Prostate gland (tissue), 2 donors: ENCODE measurements around the gene MED1. TPM values are rescaled to one million over a fixed set of nuclear protein-coding genes. Genes with fewer than 3 reads are reported as not detected.
A peak's percentile ranks its signal among the peaks of the same experiment; 100 is the strongest.

Experiments used
- DNase-seq: peaks from one replicate; pipeline ENCODE4 v3.0.0-alpha.2; 2019; ENCODE audit warnings: low spot score
- H3K27ac ChIP-seq, 2 donors: fragments of 200-600 bp; sonication (generic); 2 replicates each; pipeline ENCODE4 v1.5.1; 2017 to 2019
- H3K27me3 ChIP-seq: fragments of 200-600 bp; sonication (generic); replicated peaks from 2 replicates; pipeline ENCODE4 v1.5.1; 2019; ENCODE audit not compliant: insufficient read depth
- H3K36me3 ChIP-seq, 2 donors: fragments of 200-600 bp; sonication (generic); 1 replicate in 1 of 2; 2 replicates in 1 of 2; pipeline versions ENCODE4 v1.5.1 to v1.8.1; 2017 to 2019
- H3K4me1 ChIP-seq: fragments of 200-600 bp; sonication (generic); replicated peaks from 2 replicates; pipeline ENCODE4 v1.5.1; 2019
- H3K4me3 ChIP-seq, 2 donors: fragments of 200-600 bp; sonication (generic); 2 replicates each; pipeline ENCODE4 v1.5.1; 2017 to 2019
- H3K9me3 ChIP-seq: fragments of 200-600 bp; sonication (generic); 2 replicates; pipeline ENCODE4 v1.5.1; 2017
- POLR2A ChIP-seq: fragments of 450-650 bp; IDR thresholded peaks from one replicate; pipeline ENCODE4 v1.6.1; 2016; ENCODE audit warnings: antibody characterized with exemption, mild to moderate bottlenecking
- POLR2AphosphoS5 ChIP-seq: sonication (generic); formaldehyde crosslinking; IDR thresholded peaks from one replicate; pipeline ENCODE4 v1.6.1; 2017; ENCODE audit warnings: antibody characterized with exemption
- WGBS: methylation state at CpG from one replicate; pipeline ENCODE4 v1.1.5; 2018; 5-methylcytosine and 5-hydroxymethylcytosine counted together
- intact Hi-C: fragments of 100-400 bp; cut with DNase I; formaldehyde crosslinking; loops from one replicate; pipeline ENCODE4 v1.14.2; 2022
- total RNA-seq, 2 donors: library from RNA; depleted of rRNA; stranded (reverse); fragments of >200 nt; gene quantifications; one replicate each; pipeline ENCODE4 v1.1.0, GENCODE V29; 2016
- TF ChIP-seq, protein P1 (sequence below), 4 experiments: fragments of 200-600 bp in 2 of 4; fragments of 450-650 bp in 2 of 4; sonication (generic) in 2 of 4; IDR thresholded peaks; 1 replicate in 3 of 4; 2 replicates in 1 of 4; pipeline ENCODE4 v1.5.1; 2016 to 2019; ENCODE audit warnings: antibody characterized with exemption in 4 of 4, mild to moderate bottlenecking in 2 of 4, moderate library complexity in 2 of 4

MED1 gene
- total RNA-seq, 2 donors from 2014 or later, result 22.9 to 39.7 TPM

DNA sequence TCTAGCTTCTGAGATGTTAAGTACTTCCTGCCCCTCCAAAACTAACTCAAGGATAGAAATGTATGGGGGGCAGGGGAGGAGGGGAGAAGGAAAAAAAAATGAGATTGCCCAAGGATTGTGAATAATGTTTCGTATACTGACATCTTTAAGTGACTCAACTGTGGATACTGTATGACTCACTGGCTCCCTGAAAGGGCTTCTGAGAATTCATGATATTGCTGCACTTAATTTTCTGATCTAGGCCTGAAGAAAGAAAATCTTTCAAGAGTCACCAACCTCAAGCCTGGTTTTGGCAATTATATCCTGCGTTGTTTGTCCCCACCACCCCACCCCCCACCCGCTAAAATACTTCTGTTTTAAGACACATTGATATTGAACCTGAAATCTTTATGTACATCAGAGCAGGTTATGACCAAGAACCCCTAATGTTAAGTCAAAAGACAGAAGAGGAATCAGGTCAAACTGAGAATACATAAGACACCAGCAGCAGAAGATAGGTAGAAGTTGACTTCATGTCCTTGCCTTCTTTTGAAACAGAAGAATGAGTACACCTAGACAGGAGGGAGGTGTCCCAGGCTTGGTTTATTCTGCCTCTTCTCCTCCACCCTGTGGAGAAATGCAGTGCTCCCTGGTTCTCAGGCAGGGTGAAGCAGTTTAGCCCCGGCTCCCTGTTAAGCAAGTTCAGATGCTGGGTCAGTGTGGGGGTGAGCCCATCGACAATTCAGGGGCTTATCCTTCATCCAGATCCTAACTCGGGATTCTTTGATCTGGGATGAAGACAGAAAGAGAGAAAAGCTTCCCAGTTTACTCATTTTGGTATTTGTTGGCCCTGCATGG, 46.3 kb downstream of the MED1 start:
- TF ChIP-seq, protein P1, sequence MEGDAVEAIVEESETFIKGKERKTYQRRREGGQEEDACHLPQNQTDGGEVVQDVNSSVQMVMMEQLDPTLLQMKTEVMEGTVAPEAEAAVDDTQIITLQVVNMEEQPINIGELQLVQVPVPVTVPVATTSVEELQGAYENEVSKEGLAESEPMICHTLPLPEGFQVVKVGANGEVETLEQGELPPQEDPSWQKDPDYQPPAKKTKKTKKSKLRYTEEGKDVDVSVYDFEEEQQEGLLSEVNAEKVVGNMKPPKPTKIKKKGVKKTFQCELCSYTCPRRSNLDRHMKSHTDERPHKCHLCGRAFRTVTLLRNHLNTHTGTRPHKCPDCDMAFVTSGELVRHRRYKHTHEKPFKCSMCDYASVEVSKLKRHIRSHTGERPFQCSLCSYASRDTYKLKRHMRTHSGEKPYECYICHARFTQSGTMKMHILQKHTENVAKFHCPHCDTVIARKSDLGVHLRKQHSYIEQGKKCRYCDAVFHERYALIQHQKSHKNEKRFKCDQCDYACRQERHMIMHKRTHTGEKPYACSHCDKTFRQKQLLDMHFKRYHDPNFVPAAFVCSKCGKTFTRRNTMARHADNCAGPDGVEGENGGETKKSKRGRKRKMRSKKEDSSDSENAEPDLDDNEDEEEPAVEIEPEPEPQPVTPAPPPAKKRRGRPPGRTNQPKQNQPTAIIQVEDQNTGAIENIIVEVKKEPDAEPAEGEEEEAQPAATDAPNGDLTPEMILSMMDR (IDR thresholded peaks at IDR 0.05), result no peak
- TF ChIP-seq POLR2A, result no peak
- TF ChIP-seq POLR2AphosphoS5, result no peak
- WGBS, result 82% methylated on average over 6 of the region's 6 CpGs
- Histone ChIP-seq H3K36me3 (peaks cover 0 to 8% of the 10 kb centered on the region in 2 donors), H3K4me1 (peaks cover 3% of the 10 kb centered on the region), H3K27ac (no peak overlapping the region), H3K9me3 (no peaks in the 10 kb centered on the region), H3K4me3 (no peak overlapping the region), H3K27me3 (no peaks in the 10 kb centered on the region)
- intact Hi-C loops, result no loop called here
- DNase-seq, result no peak

- Histone ChIP-seq H3K27me3 (no peaks in the 10 kb centered on the region), H3K4me1 (peaks cover 5% of the 10 kb centered on the region), H3K9me3 (no peaks in the 10 kb centered on the region), H3K36me3 (peaks cover 0 to 5% of the 10 kb centered on the region in 2 donors), H3K4me3 (no peak overlapping the region), H3K27ac (no peak overlapping the region)
- intact Hi-C loops, result no loop called here
- WGBS, result 58% methylated on average over 22 of the region's 22 CpGs
- DNase-seq, result no peak
- TF ChIP-seq, protein P1 (IDR thresholded peaks at IDR 0.05), result no peak
- no peak for TF ChIP-seq POLR2AphosphoS5
- TF ChIP-seq POLR2A, result no peak
Measured at GRCh38 chr17:39402890-39403605, 48.0 kb downstream of the MED1 start.

GRCh38 chr17:39402244-39402889, 48.7 kb downstream of the MED1 start:
- Histone ChIP-seq H3K4me1 (peaks cover 5% of the 10 kb centered on the region), H3K4me3 (peak overlapping the region; percentile 73 to 99), H3K27ac (peak overlapping the region; percentile 89 to 94), H3K36me3 (peaks cover 0 to 5% of the 10 kb centered on the region in 2 donors), H3K9me3 (no peaks in the 10 kb centered on the region), H3K27me3 (no peaks in the 10 kb centered on the region)
- no peak for TF ChIP-seq POLR2A
- TF ChIP-seq POLR2AphosphoS5, result peak; percentile 78
- TF ChIP-seq, protein P1 (IDR thresholded peaks at IDR 0.05), result no peak
- WGBS, result 1% methylated on average over 33 of the region's 53 CpGs
- peak; percentile 92 for DNase-seq
- intact Hi-C loops, result no loop called here

- peak within 1 kb of the TSS; percentile 89 to 94 for H3K27ac ChIP-seq
- TF ChIP-seq POLR2A, result peak; percentile 94
- TF ChIP-seq, protein P1 (IDR thresholded peaks at IDR 0.05), result peak in 1 of 4 experiments; percentile 18
- peak; percentile 80 for TF ChIP-seq POLR2AphosphoS5
- intact Hi-C loops, result no loop called here
- H3K9me3 ChIP-seq, result no peaks in the 10 kb centered on the region
- H3K27me3 ChIP-seq, result no peaks in the 10 kb centered on the region
- H3K4me1 ChIP-seq, result peaks cover 5% of the 10 kb centered on the region
- H3K4me3 ChIP-seq, result peak within 1 kb of the TSS; percentile 73 to 99
- under 1% methylated on average over 71 of the region's 86 CpGs for WGBS
- H3K36me3 ChIP-seq, result peaks cover 0 to 5% of the 10 kb centered on the region in 2 donors
- peak; percentile 93 for DNase-seq
Measured at GRCh38 chr17:39401412-39402243, 49.4 kb downstream of the MED1 start, which contains the start of gene FBXL20. Gene FBXL20, minus strand, starts transcription at chr17:39401626. Its CDS starts 224 bp downstream, at chr17:39401402.
